H1 (cell line): ENCODE data around the gene GPC3. TPM values are rescaled to one million over a fixed set of nuclear protein-coding genes. Genes with fewer than 3 reads are reported as not detected.

Source experiments
- USF2 ChIP-seq: IDR thresholded peaks from 2 replicates; pipeline ENCODE4 v1.6.1; 2011; ENCODE audit warnings: low read length, improper control_type of control experiment
- polyA plus RNA-seq, 7 experiments: library from polyadenylated mRNA; depleted of rRNA in 3 of 7; stranded (reverse) in 5 of 7; unstranded in 2 of 7; fragments of >200 nt in 5 of 7; fragments of 200-250 nt in 2 of 7; gene quantifications; 1 replicate in 5 of 7; 2 replicates in 1 of 7; 4 replicates in 1 of 7; pipeline versions ENCODE4 v1.2.1 to v1.2.3, GENCODE V29; 2011 to 2013; ENCODE audit warnings: missing spikeins in 2 of 7, mixed read lengths in 2 of 7
- total RNA-seq: library from RNA; stranded (reverse); fragmentation: NEBNext Ultra II Directional; extraction: Animal tissue kit (Norgen Biotek cat#: 25700); gene quantifications from 2 replicates; pipeline ENCODE4 v1.2.1, GENCODE V29; 2021

Gene GPC3
- total and polyA plus RNA-seq, 2 of the 8 experiments (the other 6 are each of a cell fraction or from before 2014, with no cell fraction given) = 64.8 to 71.9 TPM

GRCh38 chrX:133859336-133859735, 126.1 kb downstream of the GPC3 start (continued):
- no peak for TF ChIP-seq USF2
